Kidney (tissue), 14 donors: Measurements from ENCODE around the gene SCAP. TPM values are rescaled to one million over a fixed set of nuclear protein-coding genes. Genes with fewer than 3 reads are reported as not detected.

Experiments
- DNase-seq, 5 donors: peaks; one replicate each; pipeline ENCODE4 v3.0.0-alpha.2; 2013 to 2020
- FAIRE-seq: peaks from 2 replicates; lab custom pipeline; 2012; peaks lifted over from hg19 to GRCh38; lab: Jason Lieb, UNC
- H3K27ac ChIP-seq, 2 donors: one replicate each; pipeline ENCODE4 v1.7.0; 2013; ENCODE audit warnings: low read depth in 2 of 2, low read length in 2 of 2, inconsistent platforms in 1 of 2
- H3K27me3 ChIP-seq: one replicate; pipeline ENCODE4 v1.7.1; 2013; ENCODE audit warnings: low read length, inconsistent platforms; ENCODE audit not compliant: control insufficient read depth, insufficient read depth
- H3K36me3 ChIP-seq, 3 donors: one replicate each; pipeline versions ENCODE4 v1.7.0 to v1.7.1; 2013; ENCODE audit warnings: low read length in 3 of 3, control low read depth in 1 of 3, inconsistent platforms in 1 of 3; ENCODE audit not compliant: insufficient read depth in 3 of 3, control insufficient read depth in 2 of 3
- H3K4me1 ChIP-seq, 3 donors: one replicate each; pipeline versions ENCODE4 v1.7.0 to v1.7.1; 2013; ENCODE audit warnings: low read length in 3 of 3, inconsistent platforms in 1 of 3, low read depth in 1 of 3; ENCODE audit not compliant: control insufficient read depth in 2 of 3, insufficient read depth in 2 of 3
- H3K4me3 ChIP-seq, 3 donors: one replicate each; pipeline versions ENCODE4 v1.7.0 to v1.8.1; 2013; ENCODE audit warnings: low read length in 3 of 3, control low read depth in 1 of 3, inconsistent platforms in 1 of 3
- H3K9ac ChIP-seq, 3 donors: one replicate each; pipeline versions ENCODE4 v1.7.0 to v1.7.1; 2013; ENCODE audit warnings: low read length in 3 of 3, control low read depth in 1 of 3, inconsistent platforms in 1 of 3
- H3K9me3 ChIP-seq, 3 donors: one replicate each; pipeline versions ENCODE4 v1.7.0 to v1.7.1; 2013; ENCODE audit warnings: low read length in 3 of 3, control low read depth in 1 of 3, inconsistent platforms in 1 of 3; ENCODE audit not compliant: control insufficient read depth in 2 of 3, insufficient read depth in 1 of 3
- intact Hi-C: fragments of 100-400 bp; cut with DNase I; formaldehyde crosslinking; loops from one replicate; pipeline ENCODE4 v1.11.1; 2022
- polyA plus RNA-seq: library from polyadenylated mRNA; stranded (reverse); fragments of 350-450 nt; fragmentation: Illumina TruSeq; extraction: RNeasy Lipid Tissue Mini Kit (QIAGEN cat#74804); gene quantifications from one replicate; pipeline ENCODE4 v1.2.3, GENCODE V29; 2014; ENCODE audit warnings: low read depth, low replicate concordance; ENCODE audit not compliant: insufficient read depth
- total RNA-seq: library from RNA; stranded (reverse); fragmentation: NEBNext Ultra II Directional; extraction: Animal tissue kit (Norgen Biotek cat#: 25700); gene quantifications from one replicate; pipeline ENCODE4 v1.2.1, GENCODE V29; 2021
- TF ChIP-seq, protein P1 (sequence below): IDR thresholded peaks from 3 replicates; pipeline ENCODE4 v1.5.1; 2012; ENCODE audit warnings: mild to moderate bottlenecking, moderate library complexity, borderline replicate concordance; ENCODE audit not compliant: insufficient read depth; ENCODE audit errors: extremely low read depth
- donor health status: control.
- donor health status: control.
- donor health status: control.
- donor health status: control.
- donor health status: control.
- donor health status: DM: yes; HTN: yes; CAD: no.
- donor health status: Normal renal cell carcinoma (clear cell type).

Gene SCAP
- total and polyA plus RNA-seq, 2 donors from 2014 or later, result 47.3 to 85.1 TPM

DNA sequence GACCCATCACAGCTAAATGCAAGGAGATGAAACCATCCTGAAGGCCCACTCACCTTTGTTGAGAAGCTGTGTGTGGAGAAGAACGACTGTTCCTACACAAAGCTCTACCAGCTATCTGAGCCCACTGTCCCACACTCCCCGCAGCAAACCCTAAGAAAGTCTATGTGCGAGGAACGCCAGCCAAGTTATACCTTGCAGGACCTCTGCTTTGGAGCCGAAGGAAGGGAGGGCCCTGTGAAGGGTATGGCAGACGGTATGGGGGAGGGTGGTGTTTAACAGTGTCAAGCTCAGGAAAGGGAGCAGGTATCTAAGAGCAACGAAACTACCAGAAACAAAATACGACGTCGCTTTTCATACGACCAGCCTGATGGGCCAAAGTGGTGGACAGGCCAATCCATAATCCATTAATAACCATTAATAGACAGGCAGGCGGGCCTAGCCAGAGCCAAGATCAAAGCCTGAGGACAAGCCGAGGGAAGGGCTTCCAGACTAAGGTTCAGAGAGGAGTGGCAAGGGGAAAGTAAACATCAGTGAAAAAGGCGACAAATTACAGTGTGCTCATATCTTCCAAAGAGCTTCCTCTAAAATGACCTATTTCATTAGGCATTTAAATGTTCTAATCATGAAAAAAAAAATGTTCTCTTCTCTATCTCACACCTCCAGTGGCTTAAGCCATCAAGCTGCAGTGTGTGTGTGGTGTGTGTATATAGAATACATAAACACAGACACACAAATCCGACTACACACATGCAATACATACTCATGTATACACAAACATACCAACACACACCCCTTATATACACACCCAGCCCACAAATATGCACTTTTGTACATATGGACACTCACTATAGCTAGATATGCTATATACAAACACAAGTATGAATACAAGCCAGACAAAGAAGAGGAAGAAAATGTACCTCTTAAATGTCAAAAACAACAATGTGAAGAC is 51.0 kb downstream of the SCAP start:
- no peak overlapping the region for H3K4me3 ChIP-seq
- no peak for FAIRE-seq
- H3K36me3 ChIP-seq, result peaks cover 5 to 30% (median 23%) of the 10 kb centered on the region in 3 donors
- H3K27ac ChIP-seq, result no peak overlapping the region
- peaks cover 0 to 20% (median 13%) of the 10 kb centered on the region in 3 donors for H3K4me1 ChIP-seq
- DNase-seq, result no peak
- TF ChIP-seq, protein P1, sequence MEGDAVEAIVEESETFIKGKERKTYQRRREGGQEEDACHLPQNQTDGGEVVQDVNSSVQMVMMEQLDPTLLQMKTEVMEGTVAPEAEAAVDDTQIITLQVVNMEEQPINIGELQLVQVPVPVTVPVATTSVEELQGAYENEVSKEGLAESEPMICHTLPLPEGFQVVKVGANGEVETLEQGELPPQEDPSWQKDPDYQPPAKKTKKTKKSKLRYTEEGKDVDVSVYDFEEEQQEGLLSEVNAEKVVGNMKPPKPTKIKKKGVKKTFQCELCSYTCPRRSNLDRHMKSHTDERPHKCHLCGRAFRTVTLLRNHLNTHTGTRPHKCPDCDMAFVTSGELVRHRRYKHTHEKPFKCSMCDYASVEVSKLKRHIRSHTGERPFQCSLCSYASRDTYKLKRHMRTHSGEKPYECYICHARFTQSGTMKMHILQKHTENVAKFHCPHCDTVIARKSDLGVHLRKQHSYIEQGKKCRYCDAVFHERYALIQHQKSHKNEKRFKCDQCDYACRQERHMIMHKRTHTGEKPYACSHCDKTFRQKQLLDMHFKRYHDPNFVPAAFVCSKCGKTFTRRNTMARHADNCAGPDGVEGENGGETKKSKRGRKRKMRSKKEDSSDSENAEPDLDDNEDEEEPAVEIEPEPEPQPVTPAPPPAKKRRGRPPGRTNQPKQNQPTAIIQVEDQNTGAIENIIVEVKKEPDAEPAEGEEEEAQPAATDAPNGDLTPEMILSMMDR, result no peak
- no peaks in the 10 kb centered on the region for H3K9me3 ChIP-seq
- intact Hi-C loops, result no loop called here
- no peak overlapping the region for H3K9ac ChIP-seq
- H3K27me3 ChIP-seq, result no peaks in the 10 kb centered on the region

DNA sequence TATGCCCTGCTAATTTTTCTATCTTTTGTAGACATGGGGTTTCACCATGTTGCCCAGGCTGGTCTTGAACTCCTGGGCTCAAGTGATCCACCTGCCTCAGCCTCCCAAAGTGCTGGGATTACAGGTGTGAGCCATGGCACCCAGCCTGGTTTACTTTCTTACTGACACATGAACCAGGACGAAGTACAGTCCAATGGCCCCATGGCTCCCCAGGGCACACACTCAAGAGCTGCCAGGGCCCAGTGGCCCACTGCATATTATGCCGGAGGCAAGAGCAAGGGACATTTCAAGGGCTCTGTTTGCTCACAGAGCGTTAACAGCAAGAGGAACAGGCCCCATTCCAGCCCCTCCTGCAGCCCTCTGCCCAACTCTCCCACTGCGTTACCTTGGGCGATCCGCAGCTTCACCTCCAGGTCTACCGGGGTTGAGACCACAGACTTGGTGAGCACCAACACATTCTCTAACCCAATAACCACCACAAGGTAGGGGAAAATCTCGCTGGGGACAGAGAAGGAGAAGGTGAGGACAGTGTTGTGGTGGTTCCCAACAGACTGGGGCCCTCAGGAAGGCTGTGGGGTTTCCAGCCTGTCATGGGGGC is 52.1 kb downstream of the SCAP start:
- Histone ChIP-seq H3K9me3 (no peaks in the 10 kb centered on the region), H3K27me3 (no peaks in the 10 kb centered on the region), H3K4me1 (peaks cover 0 to 20% (median 13%) of the 10 kb centered on the region in 3 donors), H3K9ac (no peak overlapping the region), H3K27ac (no peak overlapping the region), H3K4me3 (no peak overlapping the region), H3K36me3 (peaks cover 5 to 36% (median 26%) of the 10 kb centered on the region in 3 donors)
- TF ChIP-seq, protein P1, result no peak
- DNase-seq (peak in 1 of 5 donors; percentile 32), FAIRE-seq (no peak)
- intact Hi-C loops, result no loop called here

DNA sequence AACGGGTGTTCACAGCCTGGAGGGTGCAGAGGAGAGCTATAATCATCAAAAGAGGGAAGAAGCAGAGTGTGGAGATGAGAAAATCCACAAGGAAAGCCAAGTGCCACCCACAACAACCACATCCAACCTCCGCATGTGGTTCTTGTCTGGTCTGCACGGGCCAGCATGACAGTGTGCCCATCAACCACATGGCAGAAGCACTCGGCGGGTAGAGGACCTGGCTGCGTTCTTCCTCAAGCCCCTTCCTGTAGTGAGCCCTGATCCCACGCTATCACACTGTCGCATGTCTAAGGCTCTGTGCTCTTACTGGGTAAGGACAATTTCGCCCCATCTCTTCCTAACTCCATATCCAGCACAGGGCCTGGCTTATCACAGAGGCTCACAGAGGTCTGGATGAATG is 53.0 kb downstream of the SCAP start:
- TF ChIP-seq, protein P1, result no peak
- no peaks in the 10 kb centered on the region for H3K27me3 ChIP-seq
- H3K27ac ChIP-seq, result peak overlapping the region in 1 of 2 donors; percentile 7
- FAIRE-seq (no peak), DNase-seq (no peak)
- no peak overlapping the region for H3K4me3 ChIP-seq
- peaks cover 3 to 31% (median 21%) of the 10 kb centered on the region in 3 donors for H3K36me3 ChIP-seq
- no peak overlapping the region for H3K9ac ChIP-seq
- intact Hi-C loops, result no loop called here
- no peaks in the 10 kb centered on the region for H3K9me3 ChIP-seq
- peaks cover 0 to 20% (median 13%) of the 10 kb centered on the region in 3 donors for H3K4me1 ChIP-seq
